Transverse colon (tissue), 4 donors: ENCODE results near the gene ATRX.

Source experiments
- POLR2AphosphoS5 ChIP-seq, 3 donors: sonication (generic); formaldehyde crosslinking; IDR thresholded peaks; one replicate each; pipeline ENCODE4 v1.6.1; 2016; ENCODE audit warnings: antibody characterized with exemption in 3 of 3
- TF ChIP-seq, protein P1 (sequence below), 5 experiments: fragments of 200-600 bp in 3 of 5; fragments of 450-650 bp in 2 of 5; sonication (generic) in 3 of 5; IDR thresholded peaks; 1 replicate in 2 of 5; 2 replicates in 3 of 5; pipeline ENCODE4 v1.5.1; 2016 to 2017; ENCODE audit warnings: antibody characterized with exemption in 5 of 5, inconsistent platforms in 3 of 5, mild to moderate bottlenecking in 2 of 5, moderate library complexity in 1 of 5

DNA sequence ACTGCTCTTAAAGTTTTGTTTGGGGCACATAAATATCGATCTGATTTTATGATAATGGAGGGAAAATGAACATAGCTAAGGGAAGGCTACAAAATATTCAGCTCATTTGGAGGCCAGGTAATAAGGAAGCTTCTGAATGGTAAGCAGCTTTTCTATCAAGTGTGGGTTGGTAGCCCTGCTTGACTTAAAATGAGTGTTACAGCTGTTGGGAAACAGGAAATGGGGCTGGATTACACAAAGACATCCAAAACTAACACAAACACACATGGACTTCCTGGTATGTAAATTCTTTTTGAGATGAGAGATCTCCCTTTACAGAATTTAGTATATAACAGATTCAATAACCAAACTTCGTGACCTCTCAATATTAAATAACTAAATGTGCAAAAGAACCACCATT lies 280.8 kb downstream of the ATRX start:
- TF ChIP-seq, protein P1, sequence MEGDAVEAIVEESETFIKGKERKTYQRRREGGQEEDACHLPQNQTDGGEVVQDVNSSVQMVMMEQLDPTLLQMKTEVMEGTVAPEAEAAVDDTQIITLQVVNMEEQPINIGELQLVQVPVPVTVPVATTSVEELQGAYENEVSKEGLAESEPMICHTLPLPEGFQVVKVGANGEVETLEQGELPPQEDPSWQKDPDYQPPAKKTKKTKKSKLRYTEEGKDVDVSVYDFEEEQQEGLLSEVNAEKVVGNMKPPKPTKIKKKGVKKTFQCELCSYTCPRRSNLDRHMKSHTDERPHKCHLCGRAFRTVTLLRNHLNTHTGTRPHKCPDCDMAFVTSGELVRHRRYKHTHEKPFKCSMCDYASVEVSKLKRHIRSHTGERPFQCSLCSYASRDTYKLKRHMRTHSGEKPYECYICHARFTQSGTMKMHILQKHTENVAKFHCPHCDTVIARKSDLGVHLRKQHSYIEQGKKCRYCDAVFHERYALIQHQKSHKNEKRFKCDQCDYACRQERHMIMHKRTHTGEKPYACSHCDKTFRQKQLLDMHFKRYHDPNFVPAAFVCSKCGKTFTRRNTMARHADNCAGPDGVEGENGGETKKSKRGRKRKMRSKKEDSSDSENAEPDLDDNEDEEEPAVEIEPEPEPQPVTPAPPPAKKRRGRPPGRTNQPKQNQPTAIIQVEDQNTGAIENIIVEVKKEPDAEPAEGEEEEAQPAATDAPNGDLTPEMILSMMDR (IDR thresholded peaks at IDR 0.05) = no peak
- TF ChIP-seq POLR2AphosphoS5 (IDR thresholded peaks at IDR 0.05) = no peak
